GM12864 (cell line): Measurements from ENCODE around the gene IMMP2L.
"Not testable (repeated sequence)": the region's sequence is repeated elsewhere in the genome, so short reads cannot be mapped to it uniquely, and the experiment has no call there.

Experiments
- DNase-seq: peaks from one replicate; pipeline ENCODE4 v3.0.0-alpha.2; 2011; ENCODE audit warnings: low read depth
- H3K4me3 ChIP-seq: 2 replicates; pipeline ENCODE4 v1.5.1; 2011; ENCODE audit warnings: mild to moderate bottlenecking, low read depth, low read length, control low read depth
- CTCF ChIP-seq: IDR thresholded peaks from 2 replicates; pipeline ENCODE4 v1.5.1; 2011; ENCODE audit warnings: low read depth, mild to moderate bottlenecking, moderate library complexity, low read length, control low read depth, inconsistent platforms; ENCODE audit errors: missing control alignments

IMMP2L gene

DNA sequence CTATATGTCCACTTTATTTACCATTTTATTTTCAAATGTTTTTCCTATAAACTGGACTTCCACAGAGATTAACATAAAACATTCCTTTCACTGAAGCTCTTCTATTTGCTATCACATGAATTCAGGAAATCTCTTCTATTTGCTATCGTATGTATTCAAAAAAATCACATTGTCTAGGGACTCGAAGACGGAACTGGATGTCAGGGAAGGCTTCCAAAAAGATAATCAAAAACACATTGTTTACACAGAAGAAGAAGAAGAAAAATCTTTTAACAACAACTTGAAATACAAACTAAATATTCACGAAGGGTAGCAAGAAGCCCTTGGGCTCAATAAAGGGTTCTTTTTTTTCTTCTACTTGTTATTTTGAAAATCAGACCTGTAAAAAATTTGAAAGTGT, 897.5 kb downstream of the IMMP2L start:
- no peak for TF ChIP-seq CTCF
- H3K4me3 ChIP-seq: no peak overlapping the region
- no peak for DNase-seq

- not testable (repeated sequence) for DNase-seq, H3K4me3 ChIP-seq
Measured at GRCh38 chr7:110660637-110661036, 901.7 kb downstream of the IMMP2L start.

- TF ChIP-seq CTCF: no peak
- no peak overlapping the region for H3K4me3 ChIP-seq
- no peak for DNase-seq
Measured at GRCh38 chr7:110650328-110650727, 912.0 kb downstream of the IMMP2L start.

- DNase-seq: no peak
- no peak overlapping the region for H3K4me3 ChIP-seq
- TF ChIP-seq CTCF: no peak
Measured at GRCh38 chr7:110647266-110647665, 915.0 kb downstream of the IMMP2L start.

GRCh38 chr7:110646804-110647203, 915.5 kb downstream of the IMMP2L start:
- H3K4me3 ChIP-seq: no peak overlapping the region
- DNase-seq: no peak
- no peak for TF ChIP-seq CTCF

DNA sequence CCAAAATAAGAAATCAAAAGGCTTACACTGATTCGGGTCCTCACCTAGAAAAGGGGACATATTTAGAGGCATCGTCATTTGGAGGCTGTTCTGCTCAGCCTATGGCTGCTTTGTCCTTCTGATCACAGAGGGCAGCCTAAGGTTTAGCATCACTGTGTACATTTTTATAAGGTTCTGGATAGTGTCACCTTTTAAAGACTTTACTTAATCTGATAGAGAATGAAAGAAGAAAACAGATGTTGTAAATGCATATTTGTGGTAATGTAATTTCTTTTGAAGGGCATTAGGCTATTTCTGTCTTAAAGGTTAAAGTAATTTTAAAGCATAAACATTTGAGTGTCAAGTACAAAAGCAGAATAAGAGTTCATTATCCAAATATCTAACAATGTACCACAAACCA, 916.7 kb downstream of the IMMP2L start:
- no peak for DNase-seq
- no peak overlapping the region for H3K4me3 ChIP-seq
- no peak for TF ChIP-seq CTCF

DNA sequence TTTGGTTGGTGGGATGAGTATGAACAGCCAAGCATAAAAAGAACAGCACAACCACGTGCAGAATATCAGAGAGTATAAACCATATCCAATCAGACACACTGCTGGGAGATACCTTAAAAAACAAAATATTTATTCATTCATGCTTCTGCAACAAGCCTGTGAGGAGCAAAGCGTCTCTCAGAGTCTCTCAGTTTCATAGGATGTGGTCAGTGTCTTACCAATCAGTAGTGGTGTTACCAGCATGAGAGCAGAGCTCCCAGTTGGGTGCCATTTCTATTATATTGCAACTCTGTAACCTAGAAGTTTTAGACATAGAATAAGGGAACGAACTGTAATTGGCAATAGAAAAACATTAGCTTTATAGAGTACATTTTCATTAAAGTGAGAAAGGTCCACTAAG, 917.2 kb downstream of the IMMP2L start:
- DNase-seq: no peak
- H3K4me3 ChIP-seq: no peak overlapping the region
- no peak for TF ChIP-seq CTCF

- no peak overlapping the region for H3K4me3 ChIP-seq
- no peak for DNase-seq
- no peak for TF ChIP-seq CTCF
Measured at GRCh38 chr7:110637252-110637651, 925.0 kb downstream of the IMMP2L start.
